A673 (cell line): Measurements from ENCODE around the gene AHRR. TPM values are rescaled to one million over a fixed set of nuclear protein-coding genes. Genes with fewer than 3 reads are reported as not detected.

Experiments used
- BruUV-seq: library from RNA; stranded (reverse); fragments of 400-500 nt; replicated peaks from 2 replicates; lab custom pipeline; 2021; lab: Mats Ljungman, UMichigan
- CTCF ChIA-PET: fragments of 300-600 bp; sonication (Branson Sonifier 250); formaldehyde crosslinking; loops from one replicate; lab custom pipeline; 2022; ENCODE audit warnings: antibody characterized with exemption; lab: Charles Lee
- POLR2A ChIA-PET: fragments of 300-600 bp; sonication (Branson Sonifier 250); formaldehyde crosslinking; loops from one replicate; lab custom pipeline; 2022; ENCODE audit warnings: antibody characterized with exemption; ENCODE audit not compliant: low non-redundant PET; lab: Charles Lee
- DNase-seq: peaks from one replicate; pipeline ENCODE4 v3.0.0-alpha.2; 2015; ENCODE audit warnings: low spot score
- H3K27ac ChIP-seq: fragments of 200-600 bp; sonication (generic); 2 replicates; pipeline ENCODE4 v1.5.1; 2016; ENCODE audit warnings: mixed run types, low read depth, mild to moderate bottlenecking, mixed read lengths, antibody characterized with exemption, low read length; ENCODE audit not compliant: poor library complexity, severe bottlenecking
- H3K27me3 ChIP-seq: fragments of 200-600 bp; sonication (generic); replicated peaks from 2 replicates; pipeline ENCODE4 v1.6.1; 2017; ENCODE audit warnings: mixed run types, low read depth, mild to moderate bottlenecking, mixed read lengths, antibody characterized with exemption, low read length; ENCODE audit not compliant: insufficient read depth, poor library complexity
- H3K36me3 ChIP-seq: fragments of 200-600 bp; sonication (generic); 2 replicates; pipeline ENCODE4 v1.6.1; 2016; ENCODE audit warnings: mixed run types, mild to moderate bottlenecking, mixed read lengths, antibody characterized with exemption, low read length; ENCODE audit not compliant: insufficient read depth, poor library complexity, severe bottlenecking
- H3K4me1 ChIP-seq: fragments of 200-600 bp; sonication (generic); 2 replicates; pipeline ENCODE4 v1.6.1; 2017; ENCODE audit warnings: mixed run types, mild to moderate bottlenecking, mixed read lengths, antibody characterized with exemption, low read length; ENCODE audit not compliant: insufficient read depth, poor library complexity, severe bottlenecking
- H3K4me3 ChIP-seq: fragments of 200-600 bp; sonication (generic); 2 replicates; pipeline ENCODE4 v1.5.1; 2016; ENCODE audit warnings: low read depth, mixed run types, mild to moderate bottlenecking, mixed read lengths, low read length; ENCODE audit not compliant: poor library complexity, severe bottlenecking
- H3K9me3 ChIP-seq: fragments of 200-600 bp; sonication (generic); 2 replicates; pipeline ENCODE4 v1.6.1; 2016; ENCODE audit warnings: mixed run types, low read depth, mild to moderate bottlenecking, mixed read lengths, antibody characterized with exemption, low read length; ENCODE audit not compliant: poor library complexity, severe bottlenecking
- CTCF ChIP-seq: fragments of 300-800, 200-600 bp; sonication (generic); conservative IDR thresholded peaks from 2 replicates; pipeline ENCODE4 v1.5.1; 2017; ENCODE audit warnings: low read depth, mild to moderate bottlenecking, antibody characterized with exemption, low read length, moderate library complexity, mixed read lengths
- EZH2 ChIP-seq: fragments of 200-600 bp; sonication (generic); IDR thresholded peaks from 2 replicates; pipeline ENCODE4 v1.6.1; 2017; ENCODE audit warnings: borderline replicate concordance, low read depth, mild to moderate bottlenecking, mixed read lengths, antibody characterized with exemption, low read length; ENCODE audit not compliant: poor library complexity, severe bottlenecking
- intact Hi-C: fragments of 100-400 bp; cut with micrococcal nuclease; formaldehyde crosslinking; loops from one replicate; pipeline ENCODE4 v1.10.0; 2022; ENCODE audit not compliant: unreplicated experiment
- total RNA-seq: library from RNA; stranded (reverse); gene quantifications from 2 replicates; pipeline ENCODE4 v1.2.3, GENCODE V29; 2021

AHRR gene
- total RNA-seq, 1 experiment from 2014 or later = 2.2 TPM

GRCh38 chr5:482021-482420, 160.5 kb downstream of the AHRR start:
- TF ChIP-seq CTCF (no peak), EZH2 (no peak)
- Histone ChIP-seq H3K27ac (no peak overlapping the region), H3K36me3 (no peaks in the 10 kb centered on the region), H3K4me3 (no peak overlapping the region), H3K27me3 (peaks cover 20% of the 10 kb centered on the region), H3K4me1 (no peaks in the 10 kb centered on the region), H3K9me3 (no peaks in the 10 kb centered on the region)
- intact Hi-C loops = no loop called here
- ChIA-PET POLR2A (no interaction called here), CTCF (no interaction called here)
- DNase-seq = no peak
- no TSS peak for BruUV-seq

- TF ChIP-seq EZH2 = no peak
- no peak for TF ChIP-seq CTCF
- no TSS peak for BruUV-seq
- ChIA-PET POLR2A (no interaction called here), CTCF (no interaction called here)
- no peaks in the 10 kb centered on the region for H3K9me3 ChIP-seq
- no peak overlapping the region for H3K27ac ChIP-seq
- peaks cover 16% of the 10 kb centered on the region for H3K27me3 ChIP-seq
- no peaks in the 10 kb centered on the region for H3K4me1 ChIP-seq
- no peak overlapping the region for H3K4me3 ChIP-seq
- no peaks in the 10 kb centered on the region for H3K36me3 ChIP-seq
- no peak for DNase-seq
- intact Hi-C loops = no loop called here
These were observed 161.0 kb downstream of the AHRR start for GRCh38 chr5:482506-482905.

- POLR2A ChIA-PET = no interaction called here
- intact Hi-C loops = no loop called here
- H3K4me3 ChIP-seq = no peak overlapping the region
- peaks cover 11% of the 10 kb centered on the region for H3K27me3 ChIP-seq
- no peaks in the 10 kb centered on the region for H3K9me3 ChIP-seq
- BruUV-seq = no TSS peak
- H3K4me1 ChIP-seq = no peaks in the 10 kb centered on the region
- no peak overlapping the region for H3K27ac ChIP-seq
- DNase-seq = no peak
- no peaks in the 10 kb centered on the region for H3K36me3 ChIP-seq
- no peak for TF ChIP-seq CTCF
- no peak for TF ChIP-seq EZH2
- CTCF ChIA-PET = no interaction called here
These were observed 161.5 kb downstream of the AHRR start for GRCh38 chr5:483011-483410.
